Tibial artery (tissue), 4 donors: ENCODE results near the gene LCK.
"Not testable (repeated sequence)": the region's sequence is repeated elsewhere in the genome, so short reads cannot be mapped to it uniquely, and the experiment has no call there.

Source experiments
- DNase-seq, 2 donors: peaks; one replicate each; pipeline ENCODE4 v3.0.0-alpha.2; 2019
- H3K27ac ChIP-seq, 2 donors: fragments of 200-600 bp; sonication (generic) in 1 of 2; 1 replicate in 1 of 2; 2 replicates in 1 of 2; pipeline ENCODE4 v1.5.1; 2018 to 2019; ENCODE audit warnings: mild to moderate bottlenecking in 1 of 2
- H3K27me3 ChIP-seq, 2 donors: fragments of 200-600 bp; sonication (generic) in 1 of 2; one replicate each; pipeline versions ENCODE4 v1.5.1 to v1.6.0; 2016 to 2019
- H3K36me3 ChIP-seq, 3 donors: fragments of 200-600 bp; sonication (generic) in 2 of 3; one replicate each; pipeline ENCODE4 v1.5.1; 2016 to 2019; ENCODE audit warnings: mild to moderate bottlenecking in 2 of 3
- H3K4me1 ChIP-seq, 4 donors: fragments of 200-600 bp; sonication (generic) in 2 of 4; 1 replicate in 3 of 4; 2 replicates in 1 of 4; pipeline ENCODE4 v1.5.1; 2016 to 2019
- H3K4me3 ChIP-seq, 2 donors: fragments of 200-600 bp; sonication (generic) in 1 of 2; 1 replicate in 1 of 2; 2 replicates in 1 of 2; pipeline ENCODE4 v1.5.1; 2018 to 2019; ENCODE audit warnings: mild to moderate bottlenecking in 2 of 2
- H3K9me3 ChIP-seq, 3 donors: fragments of 200-600 bp; sonication (generic) in 1 of 3; one replicate each; pipeline ENCODE4 v1.5.1; 2016 to 2019
- CTCF ChIP-seq, 2 experiments: fragments of 200-600 bp in 1 of 2; fragments of 450-650 bp in 1 of 2; IDR thresholded peaks; one replicate each; pipeline ENCODE4 v1.5.1; 2017 to 2019; ENCODE audit warnings: antibody characterized with exemption in 2 of 2, mild to moderate bottlenecking in 1 of 2, moderate library complexity in 1 of 2
- intact Hi-C: fragments of 100-400 bp; cut with DNase I; formaldehyde crosslinking; loops from one replicate; pipeline ENCODE4 v1.15.0; 2023; ENCODE audit warnings: low total_unique reads

The LCK gene

GRCh38 chr1:32247983-32248889, 2.8 kb upstream of the LCK start:
- Histone ChIP-seq H3K27ac (no peak overlapping the region), H3K9me3 (no peaks in the 10 kb centered on the region), H3K4me3 (no peak overlapping the region), H3K27me3 (no peaks in the 10 kb centered on the region), H3K36me3 (no peaks in the 10 kb centered on the region), H3K4me1 (peaks cover 0 to 27% (median 18%) of the 10 kb centered on the region in 4 donors)
- intact Hi-C loops: no loop called here
- TF ChIP-seq CTCF (IDR thresholded peaks at IDR 0.05): peak; percentile 67 to 81
- peak; percentile 89 to 90 for DNase-seq

GRCh38 chr1:32249831-32250525, 1.1 kb upstream of the LCK start:
- no peaks in the 10 kb centered on the region for H3K27me3 ChIP-seq
- peaks cover 0 to 27% (median 18%) of the 10 kb centered on the region in 4 donors for H3K4me1 ChIP-seq
- no peak for DNase-seq
- H3K9me3 ChIP-seq: no peaks in the 10 kb centered on the region
- H3K4me3 ChIP-seq: no peak overlapping the region
- H3K27ac ChIP-seq: no peak overlapping the region
- intact Hi-C loops: no loop called here
- no peak for TF ChIP-seq CTCF (IDR thresholded peaks at IDR 0.05)
- H3K36me3 ChIP-seq: no peaks in the 10 kb centered on the region

- Histone ChIP-seq H3K4me3 (no peak overlapping the region), H3K36me3 (no peaks in the 10 kb centered on the region), H3K9me3 (no peaks in the 10 kb centered on the region), H3K27ac (no peak overlapping the region), H3K4me1 (no peaks in the 10 kb centered on the region), H3K27me3 (peaks cover 0 to 7% of the 10 kb centered on the region in 2 donors)
- intact Hi-C loops: no loop called here
- no peak for DNase-seq
- TF ChIP-seq CTCF (IDR thresholded peaks at IDR 0.05): no peak
Measured at GRCh38 chr1:32255072-32256071, 4.3 kb downstream of the LCK start.

GRCh38 chr1:32256473-32257226, 5.6 kb downstream of the LCK start:
- H3K27me3 ChIP-seq: peaks cover 0 to 7% of the 10 kb centered on the region in 2 donors
- no peak overlapping the region for H3K27ac ChIP-seq
- intact Hi-C loops: no loop called here
- H3K4me3 ChIP-seq: no peak overlapping the region
- no peaks in the 10 kb centered on the region for H3K36me3 ChIP-seq
- DNase-seq: no peak
- no peak for TF ChIP-seq CTCF (IDR thresholded peaks at IDR 0.05)
- no peaks in the 10 kb centered on the region for H3K9me3 ChIP-seq
- H3K4me1 ChIP-seq: no peaks in the 10 kb centered on the region

- intact Hi-C loops: no loop called here
- no peak overlapping the region for H3K4me3 ChIP-seq
- no peak overlapping the region for H3K27ac ChIP-seq
- no peak for TF ChIP-seq CTCF (IDR thresholded peaks at IDR 0.05)
- no peaks in the 10 kb centered on the region for H3K36me3 ChIP-seq
- H3K4me1 ChIP-seq: no peaks in the 10 kb centered on the region
- no peak for DNase-seq
- H3K27me3 ChIP-seq: peaks cover 0 to 7% of the 10 kb centered on the region in 2 donors
- H3K9me3 ChIP-seq: no peaks in the 10 kb centered on the region
Measured at GRCh38 chr1:32257227-32257508, 6.1 kb downstream of the LCK start.

GRCh38 chr1:32263236-32263593, 12.2 kb downstream of the LCK start:
- H3K27ac ChIP-seq, H3K36me3 ChIP-seq, intact Hi-C loops, H3K9me3 ChIP-seq, DNase-seq, H3K4me3 ChIP-seq, H3K4me1 ChIP-seq, H3K27me3 ChIP-seq: not testable (repeated sequence)
